Keratinocyte (primary cell): Measurements from ENCODE around the gene PPP1R17. TPM values are rescaled to one million over a fixed set of nuclear protein-coding genes. Genes with fewer than 3 reads are reported as not detected.

Experiments used
- DNase-seq: peaks from one replicate; pipeline ENCODE4 v3.0.0-alpha.2; 2011; ENCODE audit warnings: low read depth, missing footprints, low spot score
- FAIRE-seq: peaks from 2 replicates; lab custom pipeline; 2011; peaks lifted over from hg19 to GRCh38; lab: Jason Lieb, UNC
- H2AFZ ChIP-seq: 2 replicates; pipeline ENCODE4 v1.6.0; 2012; ENCODE audit warnings: low read length, control low read depth, inconsistent platforms; ENCODE audit not compliant: control insufficient read depth
- H3K27ac ChIP-seq: 2 replicates; pipeline ENCODE4 v1.5.1; 2011; ENCODE audit warnings: low read length; ENCODE audit not compliant: control insufficient read depth, insufficient read depth
- H3K27me3 ChIP-seq: 3 replicates; pipeline ENCODE4 v1.6.0; 2011; ENCODE audit warnings: low read length; ENCODE audit not compliant: control insufficient read depth, insufficient read depth; ENCODE audit errors: extremely low read depth
- H3K36me3 ChIP-seq, 2 experiments: 2 replicates in 1 of 2; 3 replicates in 1 of 2; pipeline ENCODE4 v1.5.1; 2011; ENCODE audit warnings: low read length in 2 of 2, mild to moderate bottlenecking in 1 of 2; ENCODE audit not compliant: control insufficient read depth in 2 of 2, insufficient read depth in 2 of 2; ENCODE audit errors: extremely low read depth in 1 of 2
- H3K4me1 ChIP-seq: 3 replicates; pipeline ENCODE4 v1.5.1; 2011; ENCODE audit warnings: low read length; ENCODE audit not compliant: control insufficient read depth, insufficient read depth; ENCODE audit errors: extremely low read depth
- H3K4me2 ChIP-seq: 3 replicates; pipeline ENCODE4 v1.6.0; 2011; ENCODE audit warnings: low read depth, low read length; ENCODE audit not compliant: control insufficient read depth, insufficient read depth; ENCODE audit errors: extremely low read depth
- H3K4me3 ChIP-seq, 3 experiments: fragments of 200-600 bp in 1 of 3; sonication (generic) in 1 of 3; 2 replicates in 2 of 3; 3 replicates in 1 of 3; pipeline ENCODE4 v1.5.1; 2011 to 2016; ENCODE audit warnings: low read length in 3 of 3, mild to moderate bottlenecking in 3 of 3, control low read depth in 2 of 3, inconsistent platforms in 1 of 3, low read depth in 1 of 3, mixed read lengths in 1 of 3, mixed run types in 1 of 3, moderate library complexity in 1 of 3; ENCODE audit not compliant: control insufficient read depth in 2 of 3, insufficient read depth in 2 of 3; ENCODE audit errors: extremely low read depth in 1 of 3
- H3K79me2 ChIP-seq: 2 replicates; pipeline ENCODE4 v1.6.0; 2012; ENCODE audit warnings: low read length; ENCODE audit not compliant: control insufficient read depth, insufficient read depth
- H3K9ac ChIP-seq: 3 replicates; pipeline ENCODE4 v1.6.0; 2011; ENCODE audit warnings: low read length; ENCODE audit not compliant: control insufficient read depth, insufficient read depth; ENCODE audit errors: extremely low read depth
- H3K9me1 ChIP-seq: 3 replicates; pipeline ENCODE4 v1.6.0; 2011; ENCODE audit warnings: low read length; ENCODE audit not compliant: control insufficient read depth, insufficient read depth; ENCODE audit errors: extremely low read depth
- H3K9me3 ChIP-seq: 2 replicates; pipeline ENCODE4 v1.5.1; 2012; ENCODE audit warnings: low read depth, low read length; ENCODE audit not compliant: control insufficient read depth
- H4K20me1 ChIP-seq: 3 replicates; pipeline ENCODE4 v1.6.0; 2011; ENCODE audit warnings: low read length; ENCODE audit not compliant: control insufficient read depth, insufficient read depth; ENCODE audit errors: extremely low read depth
- EZH2 ChIP-seq: IDR thresholded peaks from one replicate; pipeline ENCODE4 v1.6.1; 2012; ENCODE audit warnings: inconsistent platforms, mild to moderate bottlenecking, low read length, moderate library complexity
- dilution Hi-C: fragments of 300-500 bp; cut with MboI; formaldehyde crosslinking; loops from one replicate; pipeline ENCODE4 v1.7.0; 2020; ENCODE audit warnings: low sequenced_read_pairs; ENCODE audit not compliant: extremely low pct_ligation_motif_present
- polyA plus RNA-seq, 5 experiments: library from polyadenylated mRNA; depleted of rRNA in 3 of 5; stranded (reverse) in 3 of 5; stranded (forward) in 1 of 5; unstranded in 1 of 5; fragments of >200 nt; gene quantifications; 1 replicate in 1 of 5; 2 replicates in 3 of 5; 3 replicates in 1 of 5; pipeline versions ENCODE4 v1.2.1 to v1.2.3, GENCODE V29; 2011 to 2012; ENCODE audit warnings: missing spikeins in 2 of 5, low read depth in 1 of 5, low replicate concordance in 1 of 5
- TF ChIP-seq, protein P1 (sequence below), 3 experiments: IDR thresholded peaks in 1 of 3; conservative IDR thresholded peaks in 1 of 3; optimal IDR thresholded peaks in 1 of 3; 2 replicates in 2 of 3; 3 replicates in 1 of 3; pipeline versions ENCODE3 to v1.5.1; 2011; ENCODE audit warnings: low read length in 3 of 3, mild to moderate bottlenecking in 3 of 3, moderate library complexity in 2 of 3, control low read depth in 1 of 3, inconsistent platforms in 1 of 3; ENCODE audit not compliant: insufficient read depth in 2 of 3; ENCODE audit errors: extremely low read depth in 1 of 3

The PPP1R17 gene
- polyA plus RNA-seq, 1 donor (not counting 4 experiments of a cell fraction or from before 2014, with no cell fraction given), result not detected

DNA sequence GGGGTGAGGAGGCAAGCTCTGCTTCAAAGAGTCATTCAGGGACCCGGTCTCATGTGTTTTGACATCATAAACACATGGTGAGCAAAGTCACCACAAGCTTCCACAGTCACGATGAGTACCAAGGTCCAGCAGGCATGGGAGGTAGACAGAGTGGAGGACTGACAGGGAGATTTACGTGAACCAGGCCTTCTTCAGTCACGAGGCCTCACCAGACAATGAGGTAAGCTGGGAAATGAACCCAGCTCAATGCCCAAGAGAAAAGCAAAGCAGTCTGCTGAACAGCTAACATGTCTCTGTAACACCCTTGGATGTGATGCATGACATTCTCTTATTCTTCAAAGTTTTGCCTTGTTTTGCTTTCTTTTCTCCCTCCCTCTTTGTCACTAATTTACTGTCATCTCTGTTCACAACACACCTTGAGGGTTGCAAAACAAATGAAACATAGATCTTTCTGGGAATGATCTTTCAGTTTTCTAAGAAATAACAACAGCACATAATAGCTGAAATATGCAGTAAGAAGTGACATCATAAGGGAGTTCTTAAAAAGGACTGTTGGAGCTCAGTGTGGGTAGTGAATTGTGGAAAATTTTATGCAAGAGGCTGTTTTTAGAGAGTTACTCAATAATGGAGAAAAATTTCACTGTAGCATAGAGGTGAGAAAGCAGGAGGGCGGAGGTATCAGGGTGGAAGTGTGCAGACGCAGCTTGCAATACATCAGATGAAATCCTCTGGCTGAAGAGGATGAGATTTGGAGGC is 9.0 kb downstream of the PPP1R17 start:
- Histone ChIP-seq H3K4me3 (no peak overlapping the region), H3K36me3 (no peaks in the 10 kb centered on the region), H3K27me3 (peaks cover 18% of the 10 kb centered on the region), H4K20me1 (no peaks in the 10 kb centered on the region), H3K4me1 (no peaks in the 10 kb centered on the region), H2AFZ (no peak overlapping the region), H3K4me2 (no peak overlapping the region), H3K9me3 (no peaks in the 10 kb centered on the region), H3K27ac (no peak overlapping the region), H3K79me2 (no peaks in the 10 kb centered on the region), H3K9ac (no peak overlapping the region), H3K9me1 (no peaks in the 10 kb centered on the region)
- TF ChIP-seq EZH2, result no peak
- TF ChIP-seq, protein P1, sequence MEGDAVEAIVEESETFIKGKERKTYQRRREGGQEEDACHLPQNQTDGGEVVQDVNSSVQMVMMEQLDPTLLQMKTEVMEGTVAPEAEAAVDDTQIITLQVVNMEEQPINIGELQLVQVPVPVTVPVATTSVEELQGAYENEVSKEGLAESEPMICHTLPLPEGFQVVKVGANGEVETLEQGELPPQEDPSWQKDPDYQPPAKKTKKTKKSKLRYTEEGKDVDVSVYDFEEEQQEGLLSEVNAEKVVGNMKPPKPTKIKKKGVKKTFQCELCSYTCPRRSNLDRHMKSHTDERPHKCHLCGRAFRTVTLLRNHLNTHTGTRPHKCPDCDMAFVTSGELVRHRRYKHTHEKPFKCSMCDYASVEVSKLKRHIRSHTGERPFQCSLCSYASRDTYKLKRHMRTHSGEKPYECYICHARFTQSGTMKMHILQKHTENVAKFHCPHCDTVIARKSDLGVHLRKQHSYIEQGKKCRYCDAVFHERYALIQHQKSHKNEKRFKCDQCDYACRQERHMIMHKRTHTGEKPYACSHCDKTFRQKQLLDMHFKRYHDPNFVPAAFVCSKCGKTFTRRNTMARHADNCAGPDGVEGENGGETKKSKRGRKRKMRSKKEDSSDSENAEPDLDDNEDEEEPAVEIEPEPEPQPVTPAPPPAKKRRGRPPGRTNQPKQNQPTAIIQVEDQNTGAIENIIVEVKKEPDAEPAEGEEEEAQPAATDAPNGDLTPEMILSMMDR (optimal IDR thresholded peaks at IDR 0.05 in 1 of 3, IDR thresholded peaks at IDR 0.05 in 1 of 3, conservative IDR thresholded peaks at IDR 0.05 in 1 of 3; ENCODE audit: extremely low read depth in 1 of 3, insufficient read depth in 2 of 3, low read length in 3 of 3), result no peak
- no peak for DNase-seq
- dilution Hi-C loops, result no loop called here
- no peak for FAIRE-seq

DNA sequence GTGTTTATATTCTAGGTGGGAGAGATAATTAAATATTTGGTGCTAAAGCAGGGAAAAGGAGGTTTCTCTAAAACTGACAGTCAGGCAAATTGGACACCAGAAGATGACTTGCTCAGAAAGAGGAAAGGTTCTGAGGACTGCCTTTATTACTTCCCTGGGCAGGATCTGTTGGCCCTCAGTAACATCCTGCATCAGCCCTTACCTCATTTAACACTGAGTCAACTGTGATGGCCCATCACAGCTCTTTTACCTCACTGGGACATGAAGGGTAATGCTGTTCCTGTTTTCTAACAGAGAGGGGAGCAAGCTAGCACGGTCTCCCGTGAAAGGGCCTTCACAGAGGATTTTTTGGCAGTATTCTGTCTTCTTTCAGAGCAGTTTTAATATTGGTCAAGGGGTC is 12.0 kb downstream of the PPP1R17 start:
- Histone ChIP-seq H2AFZ (no peak overlapping the region), H3K9ac (no peak overlapping the region), H3K4me1 (no peaks in the 10 kb centered on the region), H3K79me2 (no peaks in the 10 kb centered on the region), H3K4me3 (no peak overlapping the region), H3K4me2 (no peak overlapping the region), H3K27ac (no peak overlapping the region), H3K9me3 (no peaks in the 10 kb centered on the region), H3K9me1 (no peaks in the 10 kb centered on the region), H3K27me3 (peaks cover 5% of the 10 kb centered on the region), H3K36me3 (no peaks in the 10 kb centered on the region), H4K20me1 (no peaks in the 10 kb centered on the region)
- FAIRE-seq (no peak), DNase-seq (no peak)
- no peak for TF ChIP-seq EZH2
- TF ChIP-seq, protein P1 (optimal IDR thresholded peaks at IDR 0.05 in 1 of 3, IDR thresholded peaks at IDR 0.05 in 1 of 3, conservative IDR thresholded peaks at IDR 0.05 in 1 of 3; ENCODE audit: extremely low read depth in 1 of 3, insufficient read depth in 2 of 3, low read length in 3 of 3), result no peak
- dilution Hi-C loops, result no loop called here
